Erythroblast (primary cell): ENCODE measurements around the gene CXorf58.

Experiments
- GATA1 ChIP-seq: IDR thresholded peaks from 2 replicates; pipeline ENCODE4 v1.6.1; 2011; ENCODE audit warnings: low read depth, mild to moderate bottlenecking, control low read depth, low read length, moderate library complexity
- POLR2A ChIP-seq: IDR thresholded peaks from 2 replicates; pipeline ENCODE4 v1.6.1; 2011; ENCODE audit warnings: mild to moderate bottlenecking, low read length

GRCh38 chrX:23959781-23960180 is 52.0 kb downstream of the CXorf58 start:
- TF ChIP-seq POLR2A (no peak), GATA1 (no peak)
